HCT116 (cell line): Measurements from ENCODE around the gene LYRM4. TPM values are rescaled to one million over a fixed set of nuclear protein-coding genes. Genes with fewer than 3 reads are reported as not detected.

Experiments used
- ATAC-seq: fragments of 200-7000 bp; cut with Tn5 transposase; 2 replicates; pipeline ENCODE4 v1.9.1; 2020; ENCODE audit warnings: mild to moderate bottlenecking, moderate library complexity
- BruUV-seq: library from RNA; stranded (reverse); fragments of 400-500 nt; replicated peaks from 2 replicates; lab custom pipeline; 2021; lab: Mats Ljungman, UMichigan
- CTCF ChIA-PET: fragments of 300-600 bp; sonication (Branson Sonifier 250); formaldehyde crosslinking; loops from one replicate; lab custom pipeline; 2021; ENCODE audit warnings: antibody characterized with exemption; lab: Charles Lee
- POLR2A ChIA-PET: fragments of 300-600, 350-600 bp; sonication (Branson Sonifier 250); formaldehyde crosslinking; loops from one replicate; lab custom pipeline; 2021; ENCODE audit warnings: antibody characterized with exemption; lab: Charles Lee
- RAD21 ChIA-PET, 2 experiments: fragments of 300-600 bp; sonication (Branson Sonifier 250); formaldehyde crosslinking; loops; one replicate each; lab custom pipeline; 2023; ENCODE audit warnings: low total read pairs in 2 of 2; ENCODE audit not compliant: uncharacterized antibody in 2 of 2, unreplicated experiment in 2 of 2, low non-redundant PET in 1 of 2; lab: Charles Lee
- DNase-seq: peaks from one replicate; pipeline ENCODE4 v3.0.0-alpha.2; 2010; ENCODE audit warnings: low read depth, low spot score
- H2AFZ ChIP-seq: fragments of 200-600 bp; shearing (Covaris generic), sonication (generic); 2 replicates; pipeline ENCODE4 v1.6.1; 2017; ENCODE audit warnings: low read depth, mixed run types, mixed read lengths, antibody characterized with exemption, low read length; ENCODE audit not compliant: poor library complexity, severe bottlenecking
- H3K27ac ChIP-seq: 2 replicates; pipeline ENCODE4 v1.5.1; 2012; ENCODE audit warnings: low read depth, low read length
- H3K27me3 ChIP-seq: fragments of 200-600 bp; sonication (generic); 2 replicates; pipeline ENCODE4 v1.6.1; 2016; ENCODE audit warnings: mixed run types, low read length, mixed read lengths; ENCODE audit not compliant: insufficient read depth
- H3K36me3 ChIP-seq, 2 experiments: fragments of 200-500 bp in 1 of 2; fragments of 200-600 bp in 1 of 2; sonication (Bioruptor generic) in 1 of 2; sonication (generic) in 1 of 2; 2 replicates each; pipeline versions ENCODE4 v1.5.1 to v1.6.1; 2014 to 2016; ENCODE audit warnings: low read length in 2 of 2, inconsistent platforms in 1 of 2, mixed read lengths in 1 of 2, mixed run types in 1 of 2; ENCODE audit not compliant: insufficient read depth in 2 of 2, control insufficient read depth in 1 of 2
- H3K4me1 ChIP-seq, 2 experiments: fragments of 200-600 bp in 1 of 2; sonication (generic) in 1 of 2; 2 replicates each; pipeline versions ENCODE4 v1.5.1 to v1.6.1; 2012 to 2017; ENCODE audit warnings: low read length in 2 of 2, inconsistent platforms in 1 of 2, mild to moderate bottlenecking in 1 of 2, mixed read lengths in 1 of 2, mixed run types in 1 of 2, moderate library complexity in 1 of 2; ENCODE audit not compliant: insufficient read depth in 2 of 2, control insufficient read depth in 1 of 2
- H3K4me2 ChIP-seq: fragments of 200-600 bp; sonication (generic); 2 replicates; pipeline ENCODE4 v1.6.1; 2017; ENCODE audit warnings: mixed run types, low read length, mixed read lengths
- H3K4me3 ChIP-seq, 2 experiments: fragments of 200-600 bp in 1 of 2; sonication (generic) in 1 of 2; replicated peaks in 1 of 2; 2 replicates each; pipeline ENCODE4 v1.5.1; 2011 to 2016; ENCODE audit warnings: low read length in 2 of 2, control low read depth in 1 of 2, low read depth in 1 of 2, mild to moderate bottlenecking in 1 of 2, mixed read lengths in 1 of 2, mixed run types in 1 of 2
- H3K79me2 ChIP-seq: fragments of 200-600 bp; sonication (generic); 2 replicates; pipeline ENCODE4 v1.6.1; 2017; ENCODE audit warnings: mild to moderate bottlenecking, mixed run types, low read length, moderate library complexity, mixed read lengths; ENCODE audit not compliant: insufficient read depth
- H3K9ac ChIP-seq: fragments of 200-600 bp; sonication (generic); 2 replicates; pipeline ENCODE4 v1.6.1; 2016; ENCODE audit warnings: low read length, mixed read lengths
- H3K9me2 ChIP-seq: fragments of 200-600 bp; sonication (generic), shearing (Covaris generic); 2 replicates; pipeline ENCODE4 v1.6.1; 2017; ENCODE audit warnings: mixed run types, mild to moderate bottlenecking, moderate library complexity; ENCODE audit not compliant: insufficient read depth
- H3K9me3 ChIP-seq, 2 experiments: fragments of 200-500 bp in 1 of 2; fragments of 200-600 bp in 1 of 2; sonication (Bioruptor generic) in 1 of 2; sonication (generic) in 1 of 2; 2 replicates each; pipeline ENCODE4 v1.6.1; 2014 to 2017; ENCODE audit warnings: low read length in 2 of 2, mixed read lengths in 2 of 2, inconsistent platforms in 1 of 2, low read depth in 1 of 2, mild to moderate bottlenecking in 1 of 2, mixed run types in 1 of 2, moderate library complexity in 1 of 2; ENCODE audit not compliant: control insufficient read depth in 1 of 2, insufficient read depth in 1 of 2
- H4K20me1 ChIP-seq: fragments of 200-600 bp; sonication (generic), shearing (Covaris generic); 2 replicates; pipeline ENCODE4 v1.6.1; 2017; ENCODE audit warnings: mixed run types, mild to moderate bottlenecking, moderate library complexity; ENCODE audit not compliant: insufficient read depth
- ATF3 ChIP-seq: IDR thresholded peaks from 2 replicates; pipeline ENCODE4 v1.6.1; 2012
- CBX3 ChIP-seq: IDR thresholded peaks from 2 replicates; pipeline ENCODE4 v1.6.1; 2012; ENCODE audit warnings: low read depth
- CEBPB ChIP-seq: IDR thresholded peaks from 2 replicates; pipeline ENCODE4 v1.6.1; 2012; ENCODE audit warnings: low read depth
- EGR1 ChIP-seq: IDR thresholded peaks from 2 replicates; pipeline ENCODE4 v1.6.1; 2012; ENCODE audit warnings: low read depth
- ELF1 ChIP-seq: IDR thresholded peaks from 2 replicates; pipeline ENCODE4 v1.6.1; 2012; ENCODE audit warnings: low read depth, borderline replicate concordance
- EZH2phosphoT487 ChIP-seq: fragments of 200-600 bp; IDR thresholded peaks from 2 replicates; pipeline ENCODE4 v1.6.1; 2018; ENCODE audit warnings: antibody characterized with exemption, borderline replicate concordance
- FOSL1 ChIP-seq: IDR thresholded peaks from 2 replicates; pipeline ENCODE4 v1.6.1; 2012; ENCODE audit warnings: low read depth
- JUND ChIP-seq: IDR thresholded peaks from 2 replicates; pipeline ENCODE4 v1.6.1; 2012
- MAX ChIP-seq: IDR thresholded peaks from 2 replicates; pipeline ENCODE4 v1.6.1; 2012
- POLR2A ChIP-seq: IDR thresholded peaks from 2 replicates; pipeline ENCODE4 v1.7.0; 2011; ENCODE audit warnings: borderline replicate concordance; ENCODE audit not compliant: insufficient read depth, insufficient read length; ENCODE audit errors: extremely low read depth
- POLR2AphosphoS5 ChIP-seq: IDR thresholded peaks from 2 replicates; pipeline ENCODE4 v1.6.1; 2011; ENCODE audit warnings: mild to moderate bottlenecking, low read depth, low read length, moderate library complexity
- REST ChIP-seq: IDR thresholded peaks from 2 replicates; pipeline ENCODE4 v1.6.1; 2012; ENCODE audit warnings: low read depth
- SIN3A ChIP-seq: IDR thresholded peaks from 2 replicates; pipeline ENCODE4 v1.6.1; 2012; ENCODE audit warnings: low read depth
- SP1 ChIP-seq: IDR thresholded peaks from 2 replicates; pipeline ENCODE4 v1.6.1; 2012; ENCODE audit warnings: low read depth
- SRF ChIP-seq: IDR thresholded peaks from 2 replicates; pipeline ENCODE4 v1.6.1; 2012; ENCODE audit warnings: low read depth
- TCF7L2 ChIP-seq: IDR thresholded peaks from 2 replicates; pipeline ENCODE4 v1.7.0; 2011; ENCODE audit warnings: borderline replicate concordance, inconsistent platforms; ENCODE audit not compliant: insufficient read depth, insufficient read length; ENCODE audit errors: extremely low read depth
- ZFX ChIP-seq: fragments of 450-650 bp; IDR thresholded peaks from 2 replicates; pipeline ENCODE4 v1.6.1; 2017
- ZNF274 ChIP-seq: fragments of 200-500 bp; sonication (Bioruptor generic); IDR thresholded peaks from 2 replicates; pipeline ENCODE4 v1.6.1; 2014; ENCODE audit warnings: mild to moderate bottlenecking, low read depth, low read length, inconsistent platforms
- intact Hi-C: fragments of 100-400 bp; cut with micrococcal nuclease; formaldehyde crosslinking; loops from 2 replicates; pipeline ENCODE4 v1.10.0; 2022
- total RNA-seq: library from RNA; stranded (reverse); gene quantifications from one replicate; pipeline ENCODE4 v1.2.1, GENCODE V29; 2021; ENCODE audit not compliant: unreplicated experiment
- TF ChIP-seq, protein P1 (sequence below): IDR thresholded peaks from 2 replicates; pipeline ENCODE4 v1.6.1; 2011; ENCODE audit warnings: mild to moderate bottlenecking, low read length, moderate library complexity; ENCODE audit not compliant: insufficient replicate concordance; ENCODE audit errors: extremely low read depth
- TF ChIP-seq, protein P2 (sequence below), 3 experiments: fragments of 200-600 bp in 1 of 3; sonication (generic) in 1 of 3; IDR thresholded peaks in 2 of 3; conservative IDR thresholded peaks in 1 of 3; 2 replicates each; pipeline ENCODE4 v1.5.1; 2012 to 2017; ENCODE audit warnings: low read depth in 2 of 3, low read length in 2 of 3, antibody characterized with exemption in 1 of 3, borderline replicate concordance in 1 of 3, control low read depth in 1 of 3, mild to moderate bottlenecking in 1 of 3, mixed read lengths in 1 of 3, mixed run types in 1 of 3, moderate library complexity in 1 of 3; ENCODE audit not compliant: insufficient read depth in 1 of 3

LYRM4 gene
- total RNA-seq, 1 experiment from 2014 or later, result 30.1 TPM

- BruUV-seq, result no TSS peak
- DNase-seq (no peak), ATAC-seq (no peak)
- POLR2A ChIA-PET, result no interaction called here
- intact Hi-C loops, result no loop called here
- Histone ChIP-seq H3K36me3 (peaks cover 1 to 5% of the 10 kb centered on the region in 2 experiments; a peak in 1 of 4 replicates), H3K9me3 (no peaks in the 10 kb centered on the region), H2AFZ (no peak overlapping the region), H3K27me3 (no peaks in the 10 kb centered on the region), H3K9ac (no peak overlapping the region), H3K9me2 (no peaks in the 10 kb centered on the region), H4K20me1 (no peaks in the 10 kb centered on the region), H3K79me2 (peaks cover 14% of the 10 kb centered on the region; the same call in 1 of the 2 replicates), H3K4me2 (no peak overlapping the region), H3K4me1 (no peaks in the 10 kb centered on the region)
- CTCF ChIA-PET, result no interaction called here
- RAD21 ChIA-PET, result interaction anchor here in 1 of 2 experiments (0.6 kb wide), 1 partner anchor 36 kb away, joined by 3 read pairs; no protein-coding TSS in a partner anchor
- TF ChIP-seq CEBPB, result no peak
- no peak for TF ChIP-seq REST
- TF ChIP-seq ELF1, result no peak
- no peak for TF ChIP-seq SIN3A
- TF ChIP-seq EGR1, result no peak
- TF ChIP-seq CBX3, result no peak
- TF ChIP-seq ZNF274, result no peak
- no peak for TF ChIP-seq EZH2phosphoT487
- no peak for TF ChIP-seq POLR2AphosphoS5
- TF ChIP-seq SRF, result no peak
- TF ChIP-seq ZFX, result no peak
- no peak for TF ChIP-seq MAX
- TF ChIP-seq, protein P1, sequence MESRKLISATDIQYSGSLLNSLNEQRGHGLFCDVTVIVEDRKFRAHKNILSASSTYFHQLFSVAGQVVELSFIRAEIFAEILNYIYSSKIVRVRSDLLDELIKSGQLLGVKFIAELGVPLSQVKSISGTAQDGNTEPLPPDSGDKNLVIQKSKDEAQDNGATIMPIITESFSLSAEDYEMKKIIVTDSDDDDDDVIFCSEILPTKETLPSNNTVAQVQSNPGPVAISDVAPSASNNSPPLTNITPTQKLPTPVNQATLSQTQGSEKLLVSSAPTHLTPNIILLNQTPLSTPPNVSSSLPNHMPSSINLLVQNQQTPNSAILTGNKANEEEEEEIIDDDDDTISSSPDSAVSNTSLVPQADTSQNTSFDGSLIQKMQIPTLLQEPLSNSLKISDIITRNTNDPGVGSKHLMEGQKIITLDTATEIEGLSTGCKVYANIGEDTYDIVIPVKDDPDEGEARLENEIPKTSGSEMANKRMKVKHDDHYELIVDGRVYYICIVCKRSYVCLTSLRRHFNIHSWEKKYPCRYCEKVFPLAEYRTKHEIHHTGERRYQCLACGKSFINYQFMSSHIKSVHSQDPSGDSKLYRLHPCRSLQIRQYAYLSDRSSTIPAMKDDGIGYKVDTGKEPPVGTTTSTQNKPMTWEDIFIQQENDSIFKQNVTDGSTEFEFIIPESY, result no peak
- TF ChIP-seq FOSL1, result no peak
- TF ChIP-seq, protein P2, sequence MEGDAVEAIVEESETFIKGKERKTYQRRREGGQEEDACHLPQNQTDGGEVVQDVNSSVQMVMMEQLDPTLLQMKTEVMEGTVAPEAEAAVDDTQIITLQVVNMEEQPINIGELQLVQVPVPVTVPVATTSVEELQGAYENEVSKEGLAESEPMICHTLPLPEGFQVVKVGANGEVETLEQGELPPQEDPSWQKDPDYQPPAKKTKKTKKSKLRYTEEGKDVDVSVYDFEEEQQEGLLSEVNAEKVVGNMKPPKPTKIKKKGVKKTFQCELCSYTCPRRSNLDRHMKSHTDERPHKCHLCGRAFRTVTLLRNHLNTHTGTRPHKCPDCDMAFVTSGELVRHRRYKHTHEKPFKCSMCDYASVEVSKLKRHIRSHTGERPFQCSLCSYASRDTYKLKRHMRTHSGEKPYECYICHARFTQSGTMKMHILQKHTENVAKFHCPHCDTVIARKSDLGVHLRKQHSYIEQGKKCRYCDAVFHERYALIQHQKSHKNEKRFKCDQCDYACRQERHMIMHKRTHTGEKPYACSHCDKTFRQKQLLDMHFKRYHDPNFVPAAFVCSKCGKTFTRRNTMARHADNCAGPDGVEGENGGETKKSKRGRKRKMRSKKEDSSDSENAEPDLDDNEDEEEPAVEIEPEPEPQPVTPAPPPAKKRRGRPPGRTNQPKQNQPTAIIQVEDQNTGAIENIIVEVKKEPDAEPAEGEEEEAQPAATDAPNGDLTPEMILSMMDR (IDR thresholded peaks at IDR 0.05 in 2 of 3, conservative IDR thresholded peaks at IDR 0.05 in 1 of 3; ENCODE audit: borderline replicate concordance in 1 of 3, insufficient read depth in 1 of 3, low read depth in 2 of 3, low read length in 2 of 3), result no peak
- TF ChIP-seq TCF7L2, result no peak
- no peak for TF ChIP-seq JUND
- TF ChIP-seq SP1, result no peak
- no peak for TF ChIP-seq ATF3
- TF ChIP-seq POLR2A, result no peak
- TF ChIP-seq, all 23 proteins: peak for 0
- Histone ChIP-seq H3K27ac (no peak overlapping the region), H3K4me3 (no peak overlapping the region)
Measured at GRCh38 chr6:5208471-5208971, 52.2 kb downstream of the LYRM4 start.
